Measurements from ENCODE around the gene AJUBA. TPM values are rescaled to one million over a fixed set of nuclear protein-coding genes. Genes with fewer than 3 reads are reported as not detected.

AJUBA gene
- total RNA-seq, 1 experiment from 2014 or later: 28.8 TPM

GRCh38 chr14:22982477-22983245 lies at the start of gene AJUBA (continued):
- TF ChIP-seq TP53 (CRISPR knock-in tag; IDR thresholded peaks at IDR 0.05): peak; percentile 88
- no peak for TF ChIP-seq IRF1 (CRISPR knock-in tag; IDR thresholded peaks at IDR 0.05)
- no peak for TF ChIP-seq NFATC4 (CRISPR knock-in tag; IDR thresholded peaks at IDR 0.05)
- TF ChIP-seq NR1H2 (CRISPR knock-in tag; IDR thresholded peaks at IDR 0.05): no peak
- peak; percentile 93 for TF ChIP-seq GABPB1 (CRISPR knock-in tag; IDR thresholded peaks at IDR 0.05)
- peak; percentile 41; the same call in 1 of the 2 replicates for TF ChIP-seq CBFB (CRISPR knock-in tag; IDR thresholded peaks at IDR 0.05; ENCODE audit: low read depth)
- TF ChIP-seq FOXP1 (CRISPR knock-in tag; IDR thresholded peaks at IDR 0.05; ENCODE audit: borderline replicate concordance): peak; percentile 87
- TF ChIP-seq PREB (CRISPR knock-in tag; IDR thresholded peaks at IDR 0.05; ENCODE audit: borderline replicate concordance): peak; percentile 96
- TF ChIP-seq ZBTB21 (CRISPR knock-in tag; IDR thresholded peaks at IDR 0.05; ENCODE audit: borderline replicate concordance): no peak
- TF ChIP-seq SMAD3 (CRISPR knock-in tag; IDR thresholded peaks at IDR 0.05; ENCODE audit: borderline replicate concordance): 0 out of 2 replicates have a peak, but pooled peaks have one; percentile 59

GRCh38 chr14:23030936-23031335 lies 48.6 kb upstream of the AJUBA start:
- no peak overlapping the region for H3K4me3 Mint-ChIP-seq
- CTCF ChIA-PET: interaction anchor here (0.9 kb wide), 1 partner anchor 45 kb away, joined by 3 read pairs; no protein-coding TSS in a partner anchor
- H3K27ac Mint-ChIP-seq: no peak overlapping the region
- DNase-seq (ENCODE audit: low spot score) (no peak), ATAC-seq (no peak)
- peaks cover 55% of the 10 kb centered on the region for H3K36me3 Mint-ChIP-seq
- TF ChIP-seq ETV6 (CRISPR knock-in tag; IDR thresholded peaks at IDR 0.05) (no peak), ZNF263 (CRISPR knock-in tag; IDR thresholded peaks at IDR 0.05; ENCODE audit: low read depth) (no peak), ZNF138 (CRISPR knock-in tag; conservative IDR thresholded peaks at IDR 0.05) (no peak), SMAD3 (CRISPR knock-in tag; IDR thresholded peaks at IDR 0.05; ENCODE audit: borderline replicate concordance) (no peak), GTF2I (CRISPR knock-in tag; conservative IDR thresholded peaks at IDR 0.05) (no peak), MYBL2 (CRISPR knock-in tag; IDR thresholded peaks at IDR 0.05) (no peak), NFATC4 (CRISPR knock-in tag; IDR thresholded peaks at IDR 0.05) (no peak), JUN (CRISPR knock-in tag; IDR thresholded peaks at IDR 0.05) (no peak), E2F1 (CRISPR knock-in tag; IDR thresholded peaks at IDR 0.05) (no peak), ESRRA (CRISPR knock-in tag; IDR thresholded peaks at IDR 0.05; ENCODE audit: borderline replicate concordance) (no peak), NR1H2 (CRISPR knock-in tag; IDR thresholded peaks at IDR 0.05) (no peak), SOX15 (CRISPR knock-in tag; IDR thresholded peaks at IDR 0.05) (no peak), NFYB (CRISPR knock-in tag; conservative IDR thresholded peaks at IDR 0.05; ENCODE audit: low read depth) (no peak)
- TF ChIP-seq, protein P1, sequence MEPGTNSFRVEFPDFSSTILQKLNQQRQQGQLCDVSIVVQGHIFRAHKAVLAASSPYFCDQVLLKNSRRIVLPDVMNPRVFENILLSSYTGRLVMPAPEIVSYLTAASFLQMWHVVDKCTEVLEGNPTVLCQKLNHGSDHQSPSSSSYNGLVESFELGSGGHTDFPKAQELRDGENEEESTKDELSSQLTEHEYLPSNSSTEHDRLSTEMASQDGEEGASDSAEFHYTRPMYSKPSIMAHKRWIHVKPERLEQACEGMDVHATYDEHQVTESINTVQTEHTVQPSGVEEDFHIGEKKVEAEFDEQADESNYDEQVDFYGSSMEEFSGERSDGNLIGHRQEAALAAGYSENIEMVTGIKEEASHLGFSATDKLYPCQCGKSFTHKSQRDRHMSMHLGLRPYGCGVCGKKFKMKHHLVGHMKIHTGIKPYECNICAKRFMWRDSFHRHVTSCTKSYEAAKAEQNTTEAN (CRISPR knock-in tag; IDR thresholded peaks at IDR 0.05): no peak
- TF ChIP-seq, protein P2, sequence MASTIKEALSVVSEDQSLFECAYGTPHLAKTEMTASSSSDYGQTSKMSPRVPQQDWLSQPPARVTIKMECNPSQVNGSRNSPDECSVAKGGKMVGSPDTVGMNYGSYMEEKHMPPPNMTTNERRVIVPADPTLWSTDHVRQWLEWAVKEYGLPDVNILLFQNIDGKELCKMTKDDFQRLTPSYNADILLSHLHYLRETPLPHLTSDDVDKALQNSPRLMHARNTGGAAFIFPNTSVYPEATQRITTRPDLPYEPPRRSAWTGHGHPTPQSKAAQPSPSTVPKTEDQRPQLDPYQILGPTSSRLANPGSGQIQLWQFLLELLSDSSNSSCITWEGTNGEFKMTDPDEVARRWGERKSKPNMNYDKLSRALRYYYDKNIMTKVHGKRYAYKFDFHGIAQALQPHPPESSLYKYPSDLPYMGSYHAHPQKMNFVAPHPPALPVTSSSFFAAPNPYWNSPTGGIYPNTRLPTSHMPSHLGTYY (CRISPR knock-in tag; IDR thresholded peaks at IDR 0.05): no peak
- H3K4me1 Mint-ChIP-seq: peaks cover 18% of the 10 kb centered on the region
- no peaks in the 10 kb centered on the region for H3K9me3 Mint-ChIP-seq
- POLR2A ChIA-PET: no interaction called here
- no peaks in the 10 kb centered on the region for H3K27me3 Mint-ChIP-seq (ENCODE audit: low read depth)

All from WTC11 (cell line).